H1 (cell line): ENCODE measurements around the gene SLC35E3. TPM values are rescaled to one million over a fixed set of nuclear protein-coding genes. Genes with fewer than 3 reads are reported as not detected.

Experiments
- CTCF ChIP-seq, 3 experiments: IDR thresholded peaks; 1 replicate in 2 of 3; 2 replicates in 1 of 3; pipeline versions ENCODE4 v1.5.1 to v1.6.1; 2011; ENCODE audit warnings: low read length in 3 of 3, mild to moderate bottlenecking in 3 of 3, inconsistent platforms in 2 of 3, low read depth in 1 of 3, moderate library complexity in 1 of 3; ENCODE audit not compliant: insufficient read depth in 1 of 3; ENCODE audit errors: control extremely low read depth in 1 of 3
- HDAC6 ChIP-seq: IDR thresholded peaks from one replicate; pipeline ENCODE4 v1.7.1; 2012; ENCODE audit warnings: low read depth, mild to moderate bottlenecking, inconsistent platforms, low read length, moderate library complexity
- polyA plus RNA-seq, 7 experiments: library from polyadenylated mRNA; depleted of rRNA in 3 of 7; stranded (reverse) in 5 of 7; unstranded in 2 of 7; fragments of >200 nt in 5 of 7; fragments of 200-250 nt in 2 of 7; gene quantifications; 1 replicate in 5 of 7; 2 replicates in 1 of 7; 4 replicates in 1 of 7; pipeline versions ENCODE4 v1.2.1 to v1.2.3, GENCODE V29; 2011 to 2013; ENCODE audit warnings: missing spikeins in 2 of 7, mixed read lengths in 2 of 7
- total RNA-seq: library from RNA; stranded (reverse); fragmentation: NEBNext Ultra II Directional; extraction: Animal tissue kit (Norgen Biotek cat#: 25700); gene quantifications from 2 replicates; pipeline ENCODE4 v1.2.1, GENCODE V29; 2021

The SLC35E3 gene
- total and polyA plus RNA-seq, 2 of the 8 experiments (the other 6 are each of a cell fraction or from before 2014, with no cell fraction given), result 10.0 to 10.9 TPM

- TF ChIP-seq CTCF (IDR thresholded peaks at IDR 0.05; ENCODE audit: control extremely low read depth in 1 of 3, insufficient read depth in 1 of 3, low read depth in 1 of 3, low read length in 3 of 3), result no peak
- TF ChIP-seq HDAC6, result no peak
Observed at GRCh38 chr12:68768431-68768939, 22.5 kb downstream of the SLC35E3 start (continued).
